DND-41 (cell line): ENCODE data around the gene C2CD2L.

Experiments
- ATAC-seq: fragments of 200-7000 bp; cut with Tn5 transposase; 3 replicates; pipeline ENCODE4 v1.9.1; 2021; ENCODE audit warnings: low read depth; ENCODE audit not compliant: insufficient read depth
- DNase-seq: peaks from one replicate; pipeline ENCODE4 v3.0.0-alpha.2; 2020
- H2AFZ ChIP-seq: 2 replicates; pipeline ENCODE4 v1.6.0; 2012; ENCODE audit warnings: low read depth, low read length
- H3K27ac ChIP-seq: 2 replicates; pipeline ENCODE4 v1.5.1; 2012; ENCODE audit warnings: low read length, inconsistent platforms
- H3K27me3 ChIP-seq: fragments of 200-600 bp; sonication (generic); 2 replicates; pipeline ENCODE4 v1.6.0; 2012; ENCODE audit warnings: low read length, mild to moderate bottlenecking, inconsistent platforms; ENCODE audit not compliant: insufficient read depth, poor library complexity
- H3K36me3 ChIP-seq: 2 replicates; pipeline ENCODE4 v1.5.1; 2012; ENCODE audit warnings: low read length, inconsistent platforms; ENCODE audit not compliant: insufficient read depth
- H3K4me1 ChIP-seq: 2 replicates; pipeline ENCODE4 v1.5.1; 2012; ENCODE audit warnings: mild to moderate bottlenecking, low read length; ENCODE audit not compliant: insufficient read depth
- H3K4me2 ChIP-seq: 2 replicates; pipeline ENCODE4 v1.6.0; 2012; ENCODE audit warnings: mild to moderate bottlenecking, moderate library complexity, low read length, inconsistent platforms; ENCODE audit not compliant: insufficient read depth
- H3K4me3 ChIP-seq, 2 experiments: fragments of 200-600 bp in 1 of 2; shearing (Covaris generic) in 1 of 2; 2 replicates each; pipeline ENCODE4 v1.5.1; 2012 to 2016; ENCODE audit warnings: inconsistent platforms in 2 of 2, low read length in 2 of 2, mild to moderate bottlenecking in 2 of 2, low read depth in 1 of 2, moderate library complexity in 1 of 2
- H3K79me2 ChIP-seq: 2 replicates; pipeline ENCODE4 v1.6.0; 2012; ENCODE audit warnings: low read length, inconsistent platforms; ENCODE audit not compliant: insufficient read depth
- H3K9ac ChIP-seq: 2 replicates; pipeline ENCODE4 v1.6.0; 2012; ENCODE audit warnings: low read depth, mild to moderate bottlenecking, inconsistent platforms, low read length, moderate library complexity
- H3K9me3 ChIP-seq: 2 replicates; pipeline ENCODE4 v1.5.1; 2012; ENCODE audit warnings: low read length, moderate library complexity, mild to moderate bottlenecking, inconsistent platforms; ENCODE audit not compliant: insufficient read depth, severe bottlenecking
- H4K20me1 ChIP-seq: 2 replicates; pipeline ENCODE4 v1.6.0; 2012; ENCODE audit warnings: low read length; ENCODE audit not compliant: insufficient read depth
- CTCF ChIP-seq: IDR thresholded peaks from 2 replicates; pipeline ENCODE4 v1.5.1; 2012; ENCODE audit warnings: borderline replicate concordance, low read length, moderate library complexity, mild to moderate bottlenecking; ENCODE audit not compliant: poor library complexity, severe bottlenecking; ENCODE audit errors: extremely low read depth
- EZH2 ChIP-seq: IDR thresholded peaks from 3 replicates; pipeline ENCODE4 v1.6.1; 2012; ENCODE audit warnings: borderline replicate concordance, low read depth, mild to moderate bottlenecking, moderate library complexity, low read length, inconsistent platforms; ENCODE audit not compliant: severe bottlenecking

The C2CD2L gene

DNA sequence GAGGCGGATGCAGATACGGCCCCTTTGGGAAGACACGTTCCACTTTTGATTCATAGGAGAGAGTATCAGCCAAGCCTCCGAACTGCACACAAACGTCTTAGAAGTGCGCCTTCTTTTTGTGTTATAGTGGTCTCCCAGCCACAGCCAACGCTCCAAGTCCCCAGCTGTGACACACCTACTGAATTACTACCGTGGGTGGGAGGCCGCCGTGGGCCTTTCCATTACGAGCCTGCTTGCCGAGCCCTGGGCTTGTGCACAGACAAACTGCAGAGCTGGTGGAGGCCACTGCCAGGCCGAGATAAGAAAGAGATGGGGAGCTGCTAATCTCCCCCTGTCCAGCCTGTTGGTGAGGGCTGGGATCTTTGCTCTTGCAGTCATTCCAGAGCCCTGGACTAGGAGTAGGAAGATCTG lies 21.7 kb upstream of the C2CD2L start:
- DNase-seq (no peak), ATAC-seq (peak; percentile 7)
- Histone ChIP-seq H3K4me3 (peak overlapping the region; percentile 62 to 91), H3K9ac (peak overlapping the region; percentile 67), H3K9me3 (no peaks in the 10 kb centered on the region), H3K27ac (peak overlapping the region; percentile 89), H3K79me2 (peaks cover 33% of the 10 kb centered on the region), H3K4me2 (peak overlapping the region; percentile 89), H3K27me3 (no peaks in the 10 kb centered on the region), H2AFZ (peak overlapping the region; percentile 91), H3K4me1 (peaks cover 21% of the 10 kb centered on the region), H4K20me1 (peaks cover 9% of the 10 kb centered on the region; the same call in 1 of the 2 replicates), H3K36me3 (peaks cover 30% of the 10 kb centered on the region)
- TF ChIP-seq CTCF, result no peak
- no peak for TF ChIP-seq EZH2

- Histone ChIP-seq H3K27ac (no peak overlapping the region), H3K9me3 (no peaks in the 10 kb centered on the region), H3K4me3 (no peak overlapping the region), H3K36me3 (peaks cover 23% of the 10 kb centered on the region), H3K79me2 (peaks cover 44% of the 10 kb centered on the region), H3K27me3 (no peaks in the 10 kb centered on the region), H2AFZ (no peak overlapping the region), H3K4me1 (peaks cover 30% of the 10 kb centered on the region), H3K9ac (0 out of 2 replicates have a peak overlapping the region, but pooled peaks have one; percentile 3), H3K4me2 (no peak overlapping the region), H4K20me1 (peaks cover 12% of the 10 kb centered on the region; the same call in 1 of the 2 replicates)
- no peak for ATAC-seq
- no peak for DNase-seq
- no peak for TF ChIP-seq CTCF
- no peak for TF ChIP-seq EZH2
These were observed 20.0 kb upstream of the C2CD2L start for GRCh38 chr11:119087123-119087522.

GRCh38 chr11:119087747-119088241 lies 19.4 kb upstream of the C2CD2L start:
- TF ChIP-seq CTCF (no peak), EZH2 (no peak)
- no peak for ATAC-seq
- Histone ChIP-seq H2AFZ (no peak overlapping the region), H3K9me3 (no peaks in the 10 kb centered on the region), H3K4me3 (no peak overlapping the region), H3K36me3 (peaks cover 24% of the 10 kb centered on the region), H3K4me1 (peaks cover 37% of the 10 kb centered on the region), H3K27ac (no peak overlapping the region), H3K9ac (0 out of 2 replicates have a peak overlapping the region, but pooled peaks have one; percentile 3), H3K4me2 (no peak overlapping the region), H3K27me3 (no peaks in the 10 kb centered on the region), H4K20me1 (peaks cover 18% of the 10 kb centered on the region), H3K79me2 (peaks cover 51% of the 10 kb centered on the region)
- DNase-seq, result no peak
